Stimulated activated CD8-positive, alpha-beta memory T cell treated with anti-CD3 and anti-CD28 coated beads, Interleukin-7, amount 100 ng/mL, for 24 hours (primary cell): ENCODE measurements around the gene DHRS7B.
"Not testable (repeated sequence)": the region's sequence is repeated elsewhere in the genome, so short reads cannot be mapped to it uniquely, and the experiment has no call there.

Experiments used
- DNase-seq: peaks from one replicate; pipeline ENCODE4 v3.0.0-alpha.2; 2020; ENCODE audit warnings: low read depth

The DHRS7B gene

DNA sequence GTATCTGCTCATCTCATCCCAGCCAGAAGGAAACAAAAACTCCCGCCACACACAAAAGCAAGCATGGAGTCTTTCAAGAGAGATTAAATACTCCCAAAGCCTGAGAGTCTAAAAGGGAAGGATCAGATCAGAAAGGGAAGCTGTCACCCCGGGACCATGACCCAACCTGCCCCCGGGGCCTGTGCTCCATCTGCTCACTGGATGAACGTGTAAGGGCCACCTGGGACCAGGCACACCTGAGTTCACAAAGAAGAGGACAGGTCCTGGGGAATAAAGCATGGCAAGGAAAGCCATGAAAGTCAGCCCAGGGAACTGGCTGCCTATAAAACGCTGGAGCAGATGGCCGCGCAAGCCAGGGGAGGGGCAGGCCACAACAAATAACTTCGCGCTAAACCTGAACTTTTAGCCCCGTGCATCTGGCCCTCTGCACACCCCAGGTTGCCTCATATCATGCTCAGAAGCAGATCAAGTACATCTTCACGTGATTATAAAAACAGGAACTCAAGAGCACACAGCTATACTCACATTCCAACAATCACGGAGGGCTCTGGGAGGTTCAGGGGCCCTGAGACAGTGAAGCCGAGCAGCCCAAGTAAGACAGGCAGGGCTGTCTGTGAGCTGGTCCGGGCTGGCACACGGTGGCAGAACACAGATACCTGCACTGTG lies 83.8 kb downstream of the DHRS7B start:
- no peak for DNase-seq

DNA sequence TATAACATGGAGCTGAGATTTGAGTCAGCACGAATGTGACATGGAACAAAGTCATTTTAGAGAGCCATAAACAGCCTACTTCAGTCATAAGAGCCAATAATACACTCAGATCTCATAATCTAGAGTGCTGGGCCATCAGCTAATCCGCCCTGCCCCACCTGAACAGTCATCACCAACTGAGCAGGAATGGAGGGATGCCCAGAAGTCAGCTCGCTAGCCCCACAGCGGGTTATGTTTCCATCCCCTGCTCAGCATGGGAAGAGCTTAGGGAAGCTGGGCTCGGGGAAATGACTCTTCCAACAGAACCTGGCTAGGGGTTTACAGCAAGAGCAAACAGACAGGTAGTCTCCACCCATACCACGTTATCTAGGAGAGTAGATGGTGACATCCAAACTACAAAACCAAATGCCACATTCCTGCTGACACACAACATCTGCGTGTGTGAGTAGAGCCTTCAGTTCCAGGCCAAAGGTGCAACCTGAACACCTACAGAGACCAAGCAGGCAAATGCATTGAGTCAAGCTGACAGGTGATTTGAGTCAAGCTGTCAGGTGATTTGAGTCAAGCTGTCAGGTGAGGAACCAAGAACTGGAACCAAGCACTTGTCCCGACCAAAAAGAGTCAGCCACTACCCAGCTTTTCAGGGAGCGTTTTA lies 85.2 kb downstream of the DHRS7B start:
- DNase-seq = no peak

DNA sequence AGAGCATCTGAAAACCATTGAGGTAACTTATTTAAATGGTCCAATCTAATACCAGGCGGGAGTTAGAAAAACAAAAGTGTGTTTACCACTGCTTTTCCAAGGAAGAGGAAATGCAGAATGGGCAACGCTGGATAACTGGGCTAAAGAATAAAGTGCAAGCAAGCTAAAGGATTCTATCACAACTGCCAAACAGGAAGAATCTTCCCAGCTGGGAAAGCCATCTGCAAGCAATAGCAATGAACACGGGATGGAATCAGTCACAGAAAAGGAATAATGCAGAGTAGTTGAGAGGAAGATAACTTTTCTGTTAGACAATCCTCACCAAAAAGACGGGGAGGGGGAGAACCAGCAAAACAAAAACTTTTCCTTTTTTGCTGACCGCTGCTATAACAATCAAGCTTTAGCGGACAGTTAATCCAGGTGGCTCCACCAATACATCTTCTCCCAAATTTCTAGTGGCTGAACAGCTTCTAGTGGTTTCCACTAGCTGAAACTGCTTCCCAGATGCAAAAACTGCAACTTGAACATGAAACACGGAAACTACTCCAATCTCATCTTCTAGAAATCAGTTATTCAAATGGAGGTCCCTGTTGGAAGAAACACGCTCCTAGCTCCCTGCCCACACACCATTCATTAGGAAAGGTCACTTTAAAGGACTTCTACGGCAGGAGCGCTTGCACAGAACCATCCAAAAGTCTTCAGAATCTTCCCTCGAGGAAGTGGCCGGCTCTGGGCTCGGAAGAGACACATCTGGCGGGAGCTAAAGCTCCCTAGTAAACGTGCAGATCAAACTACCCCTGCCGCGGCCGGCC lies 86.3 kb downstream of the DHRS7B start:
- DNase-seq = no peak

GRCh38 chr17:21213638-21214014 lies 86.9 kb downstream of the DHRS7B start:
- no peak for DNase-seq

GRCh38 chr17:21214015-21214776 lies 87.4 kb downstream of the DHRS7B start, which contains the start of gene TMEM11:
TMEM11 (minus strand) TSS chr17:21214161; CDS start chr17:21214152, 9 bp downstream.
- DNase-seq = peak; percentile 86

DNA sequence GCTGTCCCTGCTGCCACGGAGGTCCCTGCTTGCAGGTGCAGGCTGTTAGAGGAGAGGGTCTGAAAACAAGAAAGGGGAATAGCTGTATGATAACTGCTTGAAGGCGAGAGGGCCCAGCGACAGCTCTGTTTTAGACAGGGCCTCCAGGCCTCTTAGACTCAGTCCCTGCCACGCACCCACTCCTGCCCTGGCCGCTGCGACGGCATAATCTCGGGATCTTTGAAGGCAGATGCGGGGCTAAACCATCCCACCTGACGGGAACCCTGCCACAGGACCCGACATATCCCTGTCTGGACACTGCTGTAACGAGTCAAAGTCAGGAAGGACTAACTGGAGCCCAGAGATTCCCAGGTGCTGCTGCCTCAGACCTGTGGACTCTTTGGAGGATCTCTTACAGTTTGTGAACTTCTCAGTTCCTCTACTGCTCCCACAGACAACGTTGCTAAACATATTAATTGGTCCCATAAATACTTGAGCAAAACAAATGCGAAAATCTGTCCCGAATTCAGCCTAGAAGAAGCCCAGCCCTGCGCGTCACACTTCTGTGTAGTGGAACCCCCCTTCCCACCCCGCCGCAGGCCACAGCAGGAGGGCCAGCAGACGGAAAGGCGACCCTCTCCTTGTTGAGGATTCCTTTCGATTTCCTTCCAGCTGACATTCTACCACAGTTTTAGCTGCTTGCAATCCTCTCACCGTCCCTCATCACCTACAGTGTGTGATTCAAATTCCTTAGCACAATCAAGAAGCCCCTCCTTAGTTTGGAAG lies 88.2 kb downstream of the DHRS7B start:
- DNase-seq = no peak

GRCh38 chr17:21215935-21216334 lies 89.2 kb downstream of the DHRS7B start:
- DNase-seq = no peak

DNA sequence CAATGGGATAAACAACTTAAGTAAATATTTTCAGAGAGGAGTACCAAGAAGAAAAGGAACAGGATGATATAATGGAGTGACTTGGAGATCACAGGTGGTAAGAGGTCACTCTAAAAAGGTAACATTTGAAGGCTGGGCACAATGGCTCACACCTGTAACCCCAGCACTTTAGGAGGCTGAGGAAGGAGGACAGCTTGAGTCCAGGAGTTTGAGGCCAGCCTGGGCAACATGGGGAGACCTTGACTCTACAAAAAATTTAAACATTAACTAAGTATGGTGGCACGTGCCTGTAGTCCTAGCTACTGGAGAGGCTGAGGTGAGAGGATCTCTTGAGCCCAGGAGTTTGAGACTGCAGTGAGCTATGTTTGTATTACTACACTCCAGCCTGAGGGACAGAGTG lies 90.6 kb downstream of the DHRS7B start:
- DNase-seq = no peak

DNA sequence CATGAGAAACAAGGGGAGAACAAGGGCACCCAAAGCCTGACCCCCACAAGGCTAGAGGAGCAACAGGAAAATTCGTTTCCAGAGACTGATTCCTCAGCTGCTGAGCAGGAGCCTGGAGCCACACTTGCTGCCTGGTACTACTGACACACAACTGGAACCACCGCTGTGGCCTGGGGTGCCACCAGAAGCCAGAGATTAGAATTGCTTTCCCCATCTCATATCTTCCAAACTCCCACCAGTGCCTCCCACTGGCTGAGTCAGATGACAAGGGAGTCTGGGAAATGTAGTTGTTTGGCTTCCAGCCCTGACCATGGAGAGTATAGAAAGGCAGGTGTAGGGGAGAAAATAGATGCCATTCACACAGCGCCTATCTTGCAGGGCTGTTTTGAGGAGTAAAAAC lies 91.3 kb downstream of the DHRS7B start:
- no peak for DNase-seq

GRCh38 chr17:21218831-21219380 lies 92.1 kb downstream of the DHRS7B start:
- DNase-seq = no peak

DNA sequence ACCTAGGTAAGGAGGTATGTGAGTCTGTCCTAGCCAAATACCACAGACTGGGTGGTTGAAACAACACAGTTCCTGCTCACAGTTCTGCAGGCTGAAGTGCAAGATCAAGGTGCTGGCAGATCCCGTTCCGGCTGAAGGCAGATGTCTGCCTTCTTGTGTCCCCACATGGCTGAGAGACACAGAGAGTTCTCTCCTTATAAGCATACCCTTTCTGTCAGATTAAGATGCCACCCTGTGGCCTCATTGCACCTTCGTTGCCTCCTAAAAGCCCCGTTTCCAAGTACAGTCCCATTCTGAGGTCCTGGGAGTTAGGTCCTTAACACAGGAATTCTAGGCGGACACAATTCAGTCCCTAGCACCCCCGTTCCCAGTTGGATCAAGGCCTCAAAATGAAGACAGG lies 96.3 kb downstream of the DHRS7B start:
- DNase-seq = no peak

GRCh38 chr17:21227277-21227676 lies 100.5 kb downstream of the DHRS7B start:
- not testable (repeated sequence) for DNase-seq

GRCh38 chr17:21228111-21228510 lies 101.3 kb downstream of the DHRS7B start:
- DNase-seq = no peak

- no peak for DNase-seq
Measured at GRCh38 chr17:21228845-21229244, 102.1 kb downstream of the DHRS7B start.

DNA sequence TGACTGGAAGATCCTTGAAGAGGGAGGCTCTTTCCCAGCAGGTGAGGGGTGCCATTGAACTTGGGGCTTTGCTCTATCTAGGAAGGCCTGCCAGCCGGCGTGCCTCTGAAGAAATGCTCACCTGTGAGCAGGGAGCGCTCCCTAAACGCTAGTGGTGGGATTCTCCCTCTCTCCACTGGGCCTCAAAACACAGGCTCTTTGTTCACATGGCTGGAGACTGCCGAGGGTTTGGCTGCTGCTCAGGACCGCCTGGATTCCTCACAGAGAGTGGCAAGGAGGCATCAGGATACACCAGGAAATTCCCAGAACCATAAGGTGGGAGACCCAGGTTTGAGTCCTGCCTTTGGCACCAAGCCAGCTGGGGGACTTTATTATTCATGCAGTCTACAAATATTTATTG lies 104.8 kb downstream of the DHRS7B start:
- DNase-seq = no peak

DNA sequence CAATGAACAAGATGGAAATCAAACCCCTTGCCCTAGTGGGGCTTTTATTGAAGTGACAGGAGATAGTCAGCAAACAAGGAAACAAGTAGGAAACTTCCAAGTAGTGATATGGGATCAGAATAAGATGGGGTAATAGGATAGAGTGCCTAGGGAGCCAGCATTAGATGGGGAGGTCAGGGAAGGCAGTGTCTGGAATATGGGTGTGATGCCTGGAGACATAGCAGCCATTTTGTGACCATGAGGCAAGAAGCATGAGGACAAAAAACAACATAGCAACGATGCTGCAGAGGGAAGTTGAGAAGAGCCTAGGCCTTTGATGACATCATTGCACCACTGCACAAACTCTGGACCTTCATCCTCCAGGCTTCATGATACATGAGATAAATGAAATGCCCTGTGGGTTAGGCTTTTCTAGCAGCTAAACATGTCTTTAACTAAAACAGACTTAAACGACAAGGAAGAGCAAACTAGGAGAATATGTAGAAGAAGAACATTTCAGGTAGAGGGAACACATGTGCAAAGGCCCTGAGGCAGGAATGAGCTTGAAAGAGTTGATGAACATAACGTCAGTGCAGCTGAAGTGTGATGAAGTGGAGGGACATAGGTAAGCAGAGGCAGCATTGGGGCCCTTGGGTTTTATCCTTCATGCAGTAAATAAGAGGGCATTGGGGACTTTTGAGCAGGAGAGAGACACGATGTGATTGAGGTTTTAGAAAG lies 105.4 kb downstream of the DHRS7B start:
- no peak for DNase-seq

DNA sequence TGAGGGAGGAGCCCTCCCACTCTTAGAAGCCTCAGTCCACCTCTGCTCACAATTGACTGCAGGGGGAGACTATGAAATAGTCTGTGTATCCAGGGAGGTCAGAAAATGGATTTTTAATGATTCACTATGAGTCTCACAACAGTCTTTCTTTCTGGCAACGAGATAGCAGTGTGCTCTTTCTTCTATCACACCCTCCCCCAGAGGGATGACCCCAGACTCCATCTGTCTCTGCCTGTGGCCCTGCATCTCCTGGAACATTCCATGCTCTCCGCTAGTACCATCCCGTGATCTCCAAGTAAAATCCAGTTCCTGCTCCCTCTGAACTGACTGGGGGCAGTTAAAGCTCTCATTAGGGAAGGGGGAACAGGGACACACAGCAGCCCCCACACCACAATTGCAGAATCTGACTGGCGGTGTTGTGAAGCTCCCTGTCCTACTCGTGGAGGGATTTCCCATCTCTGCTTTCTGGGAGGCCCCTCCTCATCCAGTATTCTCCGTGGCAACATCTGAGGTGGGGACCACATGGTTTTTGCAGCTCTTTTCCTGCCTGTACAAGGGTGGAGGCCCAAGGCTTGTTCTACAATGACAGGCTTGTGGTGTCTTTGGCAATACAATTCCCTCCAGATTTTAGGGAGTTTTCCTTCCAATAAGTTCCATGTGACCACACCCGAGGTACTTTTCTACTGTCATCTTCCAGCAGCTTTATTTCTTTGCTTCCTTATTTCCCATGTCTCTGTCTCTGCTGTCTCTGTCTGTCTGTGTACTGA lies 107.0 kb downstream of the DHRS7B start:
- DNase-seq = no peak

- no peak for DNase-seq
Measured at GRCh38 chr17:21235921-21236320, 109.2 kb downstream of the DHRS7B start.

DNA sequence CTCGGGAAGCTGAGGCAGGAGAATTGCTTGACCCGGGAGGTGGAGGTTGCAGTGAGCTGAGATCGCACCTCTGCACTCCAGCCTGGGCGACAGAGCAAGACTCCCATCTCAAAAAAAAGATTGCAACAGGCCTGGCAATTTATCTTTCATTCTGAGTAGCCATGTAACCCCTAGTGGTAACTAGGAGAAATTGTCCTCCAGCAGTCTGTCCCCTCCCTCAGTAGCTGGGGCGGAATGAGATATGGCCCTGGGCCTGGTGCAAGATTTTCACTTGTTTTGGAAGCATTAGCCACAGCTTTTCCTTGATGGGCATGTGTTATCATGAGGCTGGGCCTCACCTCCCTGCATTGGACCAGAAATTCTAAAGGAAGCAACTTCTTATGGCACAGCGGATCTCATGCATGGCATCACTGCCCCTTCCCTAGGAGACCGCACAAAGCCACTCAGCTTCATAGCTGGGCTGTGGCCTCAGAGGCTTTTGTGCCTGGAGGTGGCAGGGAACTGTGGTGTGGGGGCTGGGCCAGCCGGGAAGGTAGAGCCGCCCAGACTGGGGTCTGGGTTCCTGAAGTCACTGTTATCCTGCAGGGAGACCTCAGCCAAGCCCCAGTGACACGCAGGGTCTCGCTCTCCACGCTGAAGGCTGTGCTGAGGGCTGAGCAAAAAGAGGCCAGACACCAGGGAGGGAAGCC lies 113.1 kb downstream of the DHRS7B start:
- no peak for DNase-seq
